Fibroblast of villous mesenchyme (primary cell): ENCODE data around the gene MAP4K1. TPM values are rescaled to one million over a fixed set of nuclear protein-coding genes. Genes with fewer than 3 reads are reported as not detected.
"Not testable (repeated sequence)": the region's sequence is repeated elsewhere in the genome, so short reads cannot be mapped to it uniquely, and the experiment has no call there.

ENCODE experiments used
- DNase-seq: peaks from one replicate; pipeline ENCODE4 v3.0.0-alpha.2; 2010; ENCODE audit warnings: low read depth
- H3K4me3 ChIP-seq: 2 replicates; pipeline ENCODE4 v1.5.1; 2011; ENCODE audit warnings: low read depth, mild to moderate bottlenecking, low read length
- CTCF ChIP-seq: IDR thresholded peaks from 2 replicates; pipeline ENCODE4 v1.5.1; 2012; ENCODE audit warnings: low read depth, mild to moderate bottlenecking, low read length; ENCODE audit not compliant: insufficient read depth
- total RNA-seq: library from RNA; depleted of rRNA; stranded (reverse); fragments of >200 nt; gene quantifications from 2 replicates; pipeline ENCODE4 v1.2.3, GENCODE V29; 2012

Gene MAP4K1
- total RNA-seq, 1 donor, result not detected

- no peak for DNase-seq
- no peak for TF ChIP-seq CTCF
These were observed 30.2 kb downstream of the MAP4K1 start for GRCh38 chr19:38587562-38587961.

GRCh38 chr19:38583985-38584305, 33.8 kb downstream of the MAP4K1 start:
- TF ChIP-seq CTCF, result no peak
- DNase-seq, result no peak
- H3K4me3 ChIP-seq, result no peak overlapping the region

More at GRCh38 chr19:38587562-38587961, 30.2 kb downstream of the MAP4K1 start:
- H3K4me3 ChIP-seq, result no peak overlapping the region

- TF ChIP-seq CTCF, result no peak
- H3K4me3 ChIP-seq, result no peak overlapping the region
- DNase-seq, result no peak
These were observed 34.4 kb downstream of the MAP4K1 start for GRCh38 chr19:38583219-38583984.

- H3K4me3 ChIP-seq, result no peak overlapping the region
- DNase-seq, result no peak
- no peak for TF ChIP-seq CTCF
These were observed 37.7 kb downstream of the MAP4K1 start for GRCh38 chr19:38580080-38580479.

- H3K4me3 ChIP-seq, DNase-seq: not testable (repeated sequence)
These were observed 38.4 kb downstream of the MAP4K1 start for GRCh38 chr19:38579304-38579703.

GRCh38 chr19:38577826-38578225, 39.9 kb downstream of the MAP4K1 start:
- H3K4me3 ChIP-seq, result no peak overlapping the region
- DNase-seq, result no peak
- no peak for TF ChIP-seq CTCF

- no peak for TF ChIP-seq CTCF
- H3K4me3 ChIP-seq, result no peak overlapping the region
- DNase-seq, result no peak
These were observed 46.1 kb downstream of the MAP4K1 start for GRCh38 chr19:38571682-38572081.
